Measurements from ENCODE around the gene RNF222.

DNA sequence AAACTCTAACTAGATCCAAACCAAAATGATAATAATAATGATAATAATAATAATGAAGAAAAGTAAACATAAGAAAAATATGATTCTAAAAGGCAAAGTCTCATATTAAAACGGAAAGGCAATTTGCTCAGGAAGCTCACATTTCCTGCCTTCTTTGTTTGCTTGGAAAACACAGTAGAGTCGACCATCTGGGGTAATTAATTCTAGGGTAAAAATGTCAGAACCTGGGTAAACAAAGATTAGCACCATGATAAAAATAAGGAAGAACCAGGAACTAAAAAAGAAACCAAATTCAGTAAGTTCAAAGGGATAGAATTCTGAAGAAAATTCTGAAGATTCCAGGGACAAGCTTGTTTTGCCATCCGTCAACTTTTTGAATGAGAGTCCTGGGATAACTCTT is 37.4 kb downstream of the RNF222 start:
- TF ChIP-seq EZH2 (IDR thresholded peaks at IDR 0.05; ENCODE audit: borderline replicate concordance, insufficient read depth, low read length, poor library complexity, severe bottlenecking) (no peak), TAF1 (IDR thresholded peaks at IDR 0.05; ENCODE audit: low read depth) (no peak)
- TF ChIP-seq, protein P1, sequence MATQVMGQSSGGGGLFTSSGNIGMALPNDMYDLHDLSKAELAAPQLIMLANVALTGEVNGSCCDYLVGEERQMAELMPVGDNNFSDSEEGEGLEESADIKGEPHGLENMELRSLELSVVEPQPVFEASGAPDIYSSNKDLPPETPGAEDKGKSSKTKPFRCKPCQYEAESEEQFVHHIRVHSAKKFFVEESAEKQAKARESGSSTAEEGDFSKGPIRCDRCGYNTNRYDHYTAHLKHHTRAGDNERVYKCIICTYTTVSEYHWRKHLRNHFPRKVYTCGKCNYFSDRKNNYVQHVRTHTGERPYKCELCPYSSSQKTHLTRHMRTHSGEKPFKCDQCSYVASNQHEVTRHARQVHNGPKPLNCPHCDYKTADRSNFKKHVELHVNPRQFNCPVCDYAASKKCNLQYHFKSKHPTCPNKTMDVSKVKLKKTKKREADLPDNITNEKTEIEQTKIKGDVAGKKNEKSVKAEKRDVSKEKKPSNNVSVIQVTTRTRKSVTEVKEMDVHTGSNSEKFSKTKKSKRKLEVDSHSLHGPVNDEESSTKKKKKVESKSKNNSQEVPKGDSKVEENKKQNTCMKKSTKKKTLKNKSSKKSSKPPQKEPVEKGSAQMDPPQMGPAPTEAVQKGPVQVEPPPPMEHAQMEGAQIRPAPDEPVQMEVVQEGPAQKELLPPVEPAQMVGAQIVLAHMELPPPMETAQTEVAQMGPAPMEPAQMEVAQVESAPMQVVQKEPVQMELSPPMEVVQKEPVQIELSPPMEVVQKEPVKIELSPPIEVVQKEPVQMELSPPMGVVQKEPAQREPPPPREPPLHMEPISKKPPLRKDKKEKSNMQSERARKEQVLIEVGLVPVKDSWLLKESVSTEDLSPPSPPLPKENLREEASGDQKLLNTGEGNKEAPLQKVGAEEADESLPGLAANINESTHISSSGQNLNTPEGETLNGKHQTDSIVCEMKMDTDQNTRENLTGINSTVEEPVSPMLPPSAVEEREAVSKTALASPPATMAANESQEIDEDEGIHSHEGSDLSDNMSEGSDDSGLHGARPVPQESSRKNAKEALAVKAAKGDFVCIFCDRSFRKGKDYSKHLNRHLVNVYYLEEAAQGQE (IDR thresholded peaks at IDR 0.05; ENCODE audit: borderline replicate concordance) = no peak

All from neural cell (in vitro differentiated cells).